Chondrocyte (in vitro differentiated cells): Measurements from ENCODE around the gene TMEM132D. TPM values are rescaled to one million over a fixed set of nuclear protein-coding genes. Genes with fewer than 3 reads are reported as not detected.

ENCODE experiments used
- DNase-seq: peaks from one replicate; pipeline ENCODE4 v3.0.0; 2021; ENCODE audit warnings: mixed read lengths, low spot score
- H3K27ac Mint-ChIP-seq: one replicate; pipeline ENCODE4 v1.8.0; 2021; ENCODE audit warnings: mild to moderate bottlenecking, moderate library complexity, mixed read lengths; ENCODE audit not compliant: unreplicated experiment
- H3K27me3 Mint-ChIP-seq: 2 replicates; pipeline ENCODE4 v1.8.0; 2021; ENCODE audit warnings: low read depth, mixed read lengths
- H3K36me3 Mint-ChIP-seq: 2 replicates; pipeline ENCODE4 v1.8.0; 2021; ENCODE audit warnings: low read depth, mixed read lengths
- H3K4me1 Mint-ChIP-seq: 2 replicates; pipeline ENCODE4 v1.8.0; 2021; ENCODE audit warnings: low read depth, mild to moderate bottlenecking, mixed read lengths
- H3K4me3 Mint-ChIP-seq: one replicate; pipeline ENCODE4 v1.8.0; 2021; ENCODE audit warnings: mild to moderate bottlenecking, moderate library complexity, mixed read lengths; ENCODE audit not compliant: unreplicated experiment
- H3K9me3 Mint-ChIP-seq: 2 replicates; pipeline ENCODE4 v1.8.0; 2021; ENCODE audit warnings: low read depth, mixed read lengths
- total RNA-seq: library from RNA; stranded (reverse); gene quantifications from 3 replicates; pipeline ENCODE4 v1.2.1, GENCODE V29; 2021
- TF ChIP-seq, protein P1 (sequence below): fragments of 200-600 bp; sonication (generic); IDR thresholded peaks from 2 replicates; pipeline ENCODE4 v1.5.0; 2021; ENCODE audit warnings: antibody characterized with exemption, mild to moderate bottlenecking, moderate library complexity

The TMEM132D gene
- total RNA-seq, 1 donor from 2014 or later: 3.1 TPM

- Mint-ChIP-seq H3K4me1 (no peaks in the 10 kb centered on the region), H3K27me3 (no peaks in the 10 kb centered on the region), H3K9me3 (peaks cover 9% of the 10 kb centered on the region), H3K36me3 (no peaks in the 10 kb centered on the region), H3K27ac (no peak overlapping the region), H3K4me3 (no peak overlapping the region)
- TF ChIP-seq, protein P1, sequence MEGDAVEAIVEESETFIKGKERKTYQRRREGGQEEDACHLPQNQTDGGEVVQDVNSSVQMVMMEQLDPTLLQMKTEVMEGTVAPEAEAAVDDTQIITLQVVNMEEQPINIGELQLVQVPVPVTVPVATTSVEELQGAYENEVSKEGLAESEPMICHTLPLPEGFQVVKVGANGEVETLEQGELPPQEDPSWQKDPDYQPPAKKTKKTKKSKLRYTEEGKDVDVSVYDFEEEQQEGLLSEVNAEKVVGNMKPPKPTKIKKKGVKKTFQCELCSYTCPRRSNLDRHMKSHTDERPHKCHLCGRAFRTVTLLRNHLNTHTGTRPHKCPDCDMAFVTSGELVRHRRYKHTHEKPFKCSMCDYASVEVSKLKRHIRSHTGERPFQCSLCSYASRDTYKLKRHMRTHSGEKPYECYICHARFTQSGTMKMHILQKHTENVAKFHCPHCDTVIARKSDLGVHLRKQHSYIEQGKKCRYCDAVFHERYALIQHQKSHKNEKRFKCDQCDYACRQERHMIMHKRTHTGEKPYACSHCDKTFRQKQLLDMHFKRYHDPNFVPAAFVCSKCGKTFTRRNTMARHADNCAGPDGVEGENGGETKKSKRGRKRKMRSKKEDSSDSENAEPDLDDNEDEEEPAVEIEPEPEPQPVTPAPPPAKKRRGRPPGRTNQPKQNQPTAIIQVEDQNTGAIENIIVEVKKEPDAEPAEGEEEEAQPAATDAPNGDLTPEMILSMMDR: no peak
- DNase-seq: no peak
These were observed 246.6 kb downstream of the TMEM132D start for GRCh38 chr12:129657179-129657578.

DNA sequence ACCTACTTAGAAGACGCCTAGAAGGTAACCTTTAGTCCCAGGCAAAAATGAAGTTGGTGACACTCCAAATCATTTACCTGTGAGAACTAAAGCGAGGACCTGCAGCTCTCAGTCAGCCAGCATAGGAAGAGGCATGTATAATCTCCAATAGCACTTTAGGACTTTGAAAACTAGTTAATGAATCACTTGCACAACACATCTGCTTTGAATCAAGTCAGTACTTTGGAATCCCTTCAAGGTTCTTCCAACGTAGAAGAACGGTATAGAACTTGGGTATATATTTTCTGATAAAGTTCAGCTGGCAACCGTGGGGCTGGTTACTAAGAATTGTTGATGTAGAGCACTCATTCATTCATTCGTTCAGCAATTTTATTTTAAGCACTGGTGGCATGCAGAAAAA lies 251.9 kb downstream of the TMEM132D start:
- Mint-ChIP-seq H3K9me3 (peaks cover 23% of the 10 kb centered on the region), H3K27me3 (no peaks in the 10 kb centered on the region)

GRCh38 chr12:129641926-129642325 lies 261.9 kb downstream of the TMEM132D start:
- Mint-ChIP-seq H3K36me3 (no peaks in the 10 kb centered on the region), H3K4me1 (peaks cover 5% of the 10 kb centered on the region), H3K27ac (no peak overlapping the region), H3K27me3 (no peaks in the 10 kb centered on the region), H3K4me3 (no peak overlapping the region), H3K9me3 (peaks cover 7% of the 10 kb centered on the region)
- TF ChIP-seq, protein P1: no peak
- DNase-seq: no peak

More for the DNA sequence above, 251.9 kb downstream of the TMEM132D start:
- TF ChIP-seq, protein P1: no peak
- H3K36me3 Mint-ChIP-seq: no peaks in the 10 kb centered on the region
- no peak overlapping the region for H3K27ac Mint-ChIP-seq
- H3K4me1 Mint-ChIP-seq: no peaks in the 10 kb centered on the region
- H3K4me3 Mint-ChIP-seq: no peak overlapping the region
- no peak for DNase-seq

DNA sequence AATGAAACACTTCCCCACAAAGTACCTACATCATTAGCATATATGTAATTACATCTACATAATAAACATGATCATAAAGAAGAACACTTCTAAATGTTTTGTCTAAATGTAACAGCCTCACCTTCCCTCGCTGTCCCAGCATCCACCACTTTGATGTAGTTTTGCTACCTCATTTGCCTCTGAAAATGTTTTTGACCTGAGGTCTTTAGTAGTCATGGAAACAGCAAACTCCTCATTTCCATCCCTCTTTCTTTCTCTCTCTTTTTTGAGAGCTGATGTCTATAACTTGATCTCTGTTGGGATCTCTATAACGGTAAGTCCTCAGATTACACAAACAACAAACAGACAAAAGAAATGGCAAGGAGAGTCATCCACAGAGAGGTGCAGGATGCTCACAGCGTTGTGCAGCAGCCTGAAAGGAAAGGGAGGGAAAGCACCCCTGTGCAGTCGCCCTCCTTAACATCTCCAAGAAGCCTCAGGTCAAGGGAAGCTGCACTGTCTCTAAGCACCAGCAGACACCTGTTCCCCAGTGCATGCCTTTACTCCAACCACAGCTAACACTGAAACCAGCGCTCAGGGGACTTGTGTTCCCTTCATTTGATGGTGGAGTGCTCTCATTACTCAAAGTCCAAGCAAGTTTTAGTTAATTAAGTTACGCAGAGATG lies 268.7 kb downstream of the TMEM132D start:
- peaks cover 6% of the 10 kb centered on the region for H3K4me1 Mint-ChIP-seq
- no peaks in the 10 kb centered on the region for H3K27me3 Mint-ChIP-seq

DNA sequence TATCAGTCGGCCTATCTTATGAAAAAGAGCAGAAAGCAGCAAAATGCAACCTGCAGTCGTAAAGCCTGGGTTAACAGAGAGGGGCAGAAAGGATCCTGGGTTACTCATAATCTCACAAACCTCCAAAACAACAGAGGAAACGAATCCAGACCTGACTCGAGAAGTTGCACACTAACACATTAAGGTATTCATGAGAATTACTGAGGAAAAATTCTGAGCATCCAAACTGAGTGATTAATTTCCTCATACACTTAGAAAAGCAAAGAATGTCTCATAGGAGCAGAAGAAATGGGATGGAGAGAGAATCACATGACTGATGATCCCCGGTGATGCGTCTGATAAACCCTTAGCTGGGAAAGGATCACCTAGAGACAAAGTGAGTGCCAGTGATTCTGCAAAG lies 272.5 kb downstream of the TMEM132D start:
- H3K9me3 Mint-ChIP-seq: no peaks in the 10 kb centered on the region
- TF ChIP-seq, protein P1: no peak
- H3K27me3 Mint-ChIP-seq: no peaks in the 10 kb centered on the region
- H3K36me3 Mint-ChIP-seq: no peaks in the 10 kb centered on the region
- no peak overlapping the region for H3K4me3 Mint-ChIP-seq
- H3K27ac Mint-ChIP-seq: peak overlapping the region; percentile 9
- H3K4me1 Mint-ChIP-seq: peaks cover 18% of the 10 kb centered on the region
- DNase-seq: no peak

More for the DNA sequence above, 268.7 kb downstream of the TMEM132D start:
- H3K36me3 Mint-ChIP-seq: no peaks in the 10 kb centered on the region
- DNase-seq: no peak
- no peak overlapping the region for H3K4me3 Mint-ChIP-seq
- no peak overlapping the region for H3K27ac Mint-ChIP-seq
- H3K9me3 Mint-ChIP-seq: peaks cover 7% of the 10 kb centered on the region
- TF ChIP-seq, protein P1: no peak
